IgD-negative memory B cell (primary cell): ENCODE results near the gene CCNG2. TPM values are rescaled to one million over a fixed set of nuclear protein-coding genes. Genes with fewer than 3 reads are reported as not detected.

ENCODE experiments used
- polyA plus RNA-seq: library from polyadenylated mRNA; unstranded; fragments of 300-500 nt; fragmentation: Illumina TruSeq; gene quantifications from one replicate; pipeline ENCODE4 v1.2.3, GENCODE V29; 2021

The CCNG2 gene
- polyA plus RNA-seq, 1 donor from 2014 or later = 39.7 TPM

Other genes starting within 250 kb of the CCNG2 start
- 15.8 TPM for gene SEPTIN11, start 207.5 kb upstream of the CCNG2 start, polyA plus RNA-seq
- 341 TPM for gene CCNI, start 81.2 kb upstream of the CCNG2 start, polyA plus RNA-seq